ENCODE data around the gene RASSF4.

The RASSF4 gene

GRCh38 chr10:44932517-44933450, 26.8 kb upstream of the RASSF4 start:
- no peaks in the 10 kb centered on the region for H3K9me3 ChIP-seq (ENCODE audit: low read length)
- H3K4me3 ChIP-seq (ENCODE audit: low read length) = no peak overlapping the region
- H3K27me3 ChIP-seq (ENCODE audit: insufficient read depth, low read length) = peaks cover 2% of the 10 kb centered on the region
- H3K36me3 ChIP-seq (ENCODE audit: insufficient read depth, low read length) = no peaks in the 10 kb centered on the region
- no peaks in the 10 kb centered on the region for H3K4me1 ChIP-seq (ENCODE audit: insufficient read depth, low read length)
- no peak overlapping the region for H2AFZ ChIP-seq (ENCODE audit: low read depth, low read length)

GRCh38 chr10:44933451-44934321, 25.9 kb upstream of the RASSF4 start:
- Histone ChIP-seq H2AFZ (ENCODE audit: low read depth, low read length) (no peak overlapping the region), H3K4me1 (ENCODE audit: insufficient read depth, low read length) (no peaks in the 10 kb centered on the region), H3K27me3 (ENCODE audit: insufficient read depth, low read length) (peaks cover 2% of the 10 kb centered on the region), H3K36me3 (ENCODE audit: insufficient read depth, low read length) (no peaks in the 10 kb centered on the region), H3K9me3 (ENCODE audit: low read length) (no peaks in the 10 kb centered on the region), H3K4me3 (ENCODE audit: low read length) (no peak overlapping the region)

GRCh38 chr10:44934416-44935200, 25.0 kb upstream of the RASSF4 start:
- no peaks in the 10 kb centered on the region for H3K9me3 ChIP-seq (ENCODE audit: low read length)
- H3K27me3 ChIP-seq (ENCODE audit: insufficient read depth, low read length) = peaks cover 2% of the 10 kb centered on the region
- H3K4me1 ChIP-seq (ENCODE audit: insufficient read depth, low read length) = no peaks in the 10 kb centered on the region
- no peak overlapping the region for H3K4me3 ChIP-seq (ENCODE audit: low read length)
- H2AFZ ChIP-seq (ENCODE audit: low read depth, low read length) = no peak overlapping the region
- no peaks in the 10 kb centered on the region for H3K36me3 ChIP-seq (ENCODE audit: insufficient read depth, low read length)

DNA sequence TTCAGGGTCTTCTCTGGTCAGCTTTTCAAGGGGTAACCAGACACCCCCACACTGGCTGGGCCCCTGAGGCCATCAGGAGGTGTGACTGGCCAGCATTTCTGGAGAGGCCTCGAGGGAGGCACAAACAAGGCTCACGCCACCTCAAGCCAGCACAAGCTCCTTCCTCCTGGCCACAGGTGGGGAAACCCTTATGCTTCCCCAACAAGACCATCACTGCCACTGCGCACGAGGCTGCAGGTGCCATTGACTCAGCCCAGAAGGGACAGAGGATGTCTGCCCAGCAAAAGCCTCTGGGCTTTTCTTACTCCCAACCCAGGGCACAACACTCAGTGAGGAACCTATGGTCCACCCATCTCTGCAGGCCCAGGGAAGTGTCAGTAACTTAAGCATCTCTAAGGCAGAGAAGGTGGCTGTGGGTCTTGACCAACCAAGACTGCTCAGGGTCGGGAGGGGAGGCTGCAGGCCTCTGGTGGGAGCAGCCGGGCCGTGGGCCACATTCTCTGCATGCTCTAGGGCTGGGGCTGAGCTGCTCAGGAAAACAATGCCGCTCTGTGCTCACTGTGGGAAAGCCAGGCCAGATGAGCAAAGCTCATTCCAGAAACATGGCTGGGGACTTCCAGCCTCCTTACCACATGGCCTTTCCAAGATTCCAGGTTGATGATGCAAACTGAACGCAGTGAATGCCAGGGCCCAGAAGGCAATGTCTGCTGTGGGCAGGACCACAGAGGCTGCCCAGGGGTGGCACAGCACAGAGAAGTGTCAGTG, 24.2 kb upstream of the RASSF4 start:
- Histone ChIP-seq H3K36me3 (ENCODE audit: insufficient read depth, low read length) (no peaks in the 10 kb centered on the region), H2AFZ (ENCODE audit: low read depth, low read length) (no peak overlapping the region), H3K9me3 (ENCODE audit: low read length) (no peaks in the 10 kb centered on the region), H3K4me3 (ENCODE audit: low read length) (no peak overlapping the region), H3K4me1 (ENCODE audit: insufficient read depth, low read length) (no peaks in the 10 kb centered on the region), H3K27me3 (ENCODE audit: insufficient read depth, low read length) (peaks cover 2% of the 10 kb centered on the region)

GRCh38 chr10:44935966-44936295, 23.7 kb upstream of the RASSF4 start:
- Histone ChIP-seq H3K9me3 (ENCODE audit: low read length) (no peaks in the 10 kb centered on the region), H3K4me1 (ENCODE audit: insufficient read depth, low read length) (no peaks in the 10 kb centered on the region), H3K4me3 (ENCODE audit: low read length) (no peak overlapping the region), H3K36me3 (ENCODE audit: insufficient read depth, low read length) (no peaks in the 10 kb centered on the region), H3K27me3 (ENCODE audit: insufficient read depth, low read length) (peaks cover 2% of the 10 kb centered on the region), H2AFZ (ENCODE audit: low read depth, low read length) (no peak overlapping the region)

GRCh38 chr10:44936314-44936975, 23.2 kb upstream of the RASSF4 start:
- H3K36me3 ChIP-seq (ENCODE audit: insufficient read depth, low read length) = no peaks in the 10 kb centered on the region
- H3K27me3 ChIP-seq (ENCODE audit: insufficient read depth, low read length) = peaks cover 2% of the 10 kb centered on the region
- no peak overlapping the region for H2AFZ ChIP-seq (ENCODE audit: low read depth, low read length)
- H3K4me3 ChIP-seq (ENCODE audit: low read length) = no peak overlapping the region
- no peaks in the 10 kb centered on the region for H3K9me3 ChIP-seq (ENCODE audit: low read length)
- H3K4me1 ChIP-seq (ENCODE audit: insufficient read depth, low read length) = no peaks in the 10 kb centered on the region

GRCh38 chr10:44937196-44938005, 22.2 kb upstream of the RASSF4 start:
- no peaks in the 10 kb centered on the region for H3K4me1 ChIP-seq (ENCODE audit: insufficient read depth, low read length)
- H3K36me3 ChIP-seq (ENCODE audit: insufficient read depth, low read length) = no peaks in the 10 kb centered on the region
- no peaks in the 10 kb centered on the region for H3K9me3 ChIP-seq (ENCODE audit: low read length)
- H3K4me3 ChIP-seq (ENCODE audit: low read length) = no peak overlapping the region
- peaks cover 2% of the 10 kb centered on the region for H3K27me3 ChIP-seq (ENCODE audit: insufficient read depth, low read length)
- H2AFZ ChIP-seq (ENCODE audit: low read depth, low read length) = no peak overlapping the region

- Histone ChIP-seq H3K27me3 (ENCODE audit: insufficient read depth, low read length) (peaks cover 2% of the 10 kb centered on the region), H2AFZ (ENCODE audit: low read depth, low read length) (no peak overlapping the region), H3K9me3 (ENCODE audit: low read length) (no peaks in the 10 kb centered on the region), H3K4me3 (ENCODE audit: low read length) (no peak overlapping the region), H3K4me1 (ENCODE audit: insufficient read depth, low read length) (no peaks in the 10 kb centered on the region), H3K36me3 (ENCODE audit: insufficient read depth, low read length) (no peaks in the 10 kb centered on the region)
Measured at GRCh38 chr10:44938956-44939355, 20.6 kb upstream of the RASSF4 start.

DNA sequence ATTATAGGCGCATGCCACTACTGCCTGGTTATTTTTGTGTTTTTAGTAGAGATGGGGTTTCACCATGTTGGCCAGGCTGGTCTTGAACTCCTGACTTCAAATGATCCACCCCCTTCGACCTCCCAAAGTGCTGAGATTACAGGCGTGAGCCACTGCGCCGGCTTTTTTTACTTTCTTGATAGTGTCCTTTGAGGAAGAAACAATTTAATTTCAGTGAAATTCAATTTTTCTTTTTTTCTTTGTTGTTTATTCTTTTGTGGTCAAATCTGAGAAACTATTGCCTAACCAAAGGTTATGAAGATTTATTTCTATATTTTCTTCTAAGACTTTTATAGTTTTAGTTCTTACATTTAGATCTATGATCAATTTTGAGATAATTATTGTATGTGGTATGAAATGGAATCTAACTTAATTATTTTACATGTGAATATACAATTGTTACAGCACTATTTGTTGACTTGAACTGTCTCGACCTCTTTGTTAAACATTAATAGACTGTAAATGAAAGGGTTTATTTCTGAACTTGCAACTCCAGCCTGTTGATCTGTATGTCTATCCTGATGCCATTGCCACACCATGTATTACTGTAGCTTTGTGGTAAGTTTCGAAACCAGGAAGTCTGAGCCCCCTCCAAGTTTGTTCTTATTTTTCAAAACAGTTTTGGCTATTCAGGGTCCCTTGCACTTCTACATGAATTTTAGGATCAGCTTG, 19.8 kb upstream of the RASSF4 start:
- H3K9me3 ChIP-seq (ENCODE audit: low read length) = no peaks in the 10 kb centered on the region
- H2AFZ ChIP-seq (ENCODE audit: low read depth, low read length) = no peak overlapping the region
- no peaks in the 10 kb centered on the region for H3K4me1 ChIP-seq (ENCODE audit: insufficient read depth, low read length)
- no peaks in the 10 kb centered on the region for H3K36me3 ChIP-seq (ENCODE audit: insufficient read depth, low read length)
- no peak overlapping the region for H3K4me3 ChIP-seq (ENCODE audit: low read length)
- H3K27me3 ChIP-seq (ENCODE audit: insufficient read depth, low read length) = peaks cover under 1% of the 10 kb centered on the region

- H2AFZ ChIP-seq (ENCODE audit: low read depth, low read length) = no peak overlapping the region
- H3K36me3 ChIP-seq (ENCODE audit: insufficient read depth, low read length) = no peaks in the 10 kb centered on the region
- H3K4me3 ChIP-seq (ENCODE audit: low read length) = no peak overlapping the region
- H3K4me1 ChIP-seq (ENCODE audit: insufficient read depth, low read length) = no peaks in the 10 kb centered on the region
- no peaks in the 10 kb centered on the region for H3K27me3 ChIP-seq (ENCODE audit: insufficient read depth, low read length)
- no peaks in the 10 kb centered on the region for H3K9me3 ChIP-seq (ENCODE audit: low read length)
Measured at GRCh38 chr10:44944354-44944753, 15.2 kb upstream of the RASSF4 start.

- H3K9me3 ChIP-seq (ENCODE audit: low read length) = no peaks in the 10 kb centered on the region
- H2AFZ ChIP-seq (ENCODE audit: low read depth, low read length) = no peak overlapping the region
- H3K4me3 ChIP-seq (ENCODE audit: low read length) = no peak overlapping the region
- no peaks in the 10 kb centered on the region for H3K36me3 ChIP-seq (ENCODE audit: insufficient read depth, low read length)
- H3K4me1 ChIP-seq (ENCODE audit: insufficient read depth, low read length) = no peaks in the 10 kb centered on the region
- H3K27me3 ChIP-seq (ENCODE audit: insufficient read depth, low read length) = no peaks in the 10 kb centered on the region
Measured at GRCh38 chr10:44946205-44946604, 13.4 kb upstream of the RASSF4 start.

Data from neuron (in vitro differentiated cells).